HepG2 (cell line): Measurements from ENCODE around the gene DTWD2. TPM values are rescaled to one million over a fixed set of nuclear protein-coding genes. Genes with fewer than 3 reads are reported as not detected.
A peak's percentile ranks its signal among the peaks of the same experiment; 100 is the strongest.

Experiments used
- BHLHE40 ChIP-seq: IDR thresholded peaks from 2 replicates; pipeline ENCODE4 v1.6.1; 2011; ENCODE audit warnings: low read length, improper control_type of control experiment
- ESRRA ChIP-seq: sonication (generic); formaldehyde crosslinking; IDR thresholded peaks from 2 replicates; pipeline ENCODE4 v1.5.1; 2020; ENCODE audit warnings: mild to moderate bottlenecking, low read depth, missing genetic modification reagents
- FOXA3 ChIP-seq: IDR thresholded peaks from 2 replicates; pipeline ENCODE4 v1.6.1; 2016; ENCODE audit warnings: missing genetic modification reagents, missing compliant biosample characterization
- GATAD1 ChIP-seq: IDR thresholded peaks from 2 replicates; pipeline ENCODE4 v1.6.1; 2016; ENCODE audit warnings: missing genetic modification reagents, missing compliant biosample characterization
- HOXA9 ChIP-seq: sonication (generic); formaldehyde crosslinking; IDR thresholded peaks from 2 replicates; pipeline ENCODE4 v1.8.1; 2022; ENCODE audit warnings: missing genetic modification reagents, mild to moderate bottlenecking, moderate library complexity, borderline replicate concordance
- NR2F6 ChIP-seq, 2 experiments: IDR thresholded peaks; 2 replicates each; pipeline ENCODE4 v1.6.1; 2016; ENCODE audit warnings: antibody characterized with exemption in 1 of 2, mild to moderate bottlenecking in 1 of 2
- PAF1 ChIP-seq: IDR thresholded peaks from 2 replicates; pipeline ENCODE4 v1.6.1; 2016; ENCODE audit warnings: missing genetic modification reagents, missing compliant biosample characterization
- RARG ChIP-seq: sonication (generic); formaldehyde crosslinking; IDR thresholded peaks from 2 replicates; pipeline ENCODE4 v1.4.0; 2020; ENCODE audit warnings: low read depth, mild to moderate bottlenecking, missing genetic modification reagents
- SIX1 ChIP-seq: sonication (generic); formaldehyde crosslinking; IDR thresholded peaks from 2 replicates; pipeline ENCODE4 v1.4.0; 2020; ENCODE audit warnings: missing genetic modification reagents, borderline replicate concordance
- XBP1 ChIP-seq: sonication (generic); formaldehyde crosslinking; IDR thresholded peaks from 2 replicates; pipeline ENCODE4 v1.5.0; 2020; ENCODE audit warnings: missing genetic modification reagents
- ZNF329 ChIP-seq: sonication (generic); formaldehyde crosslinking; IDR thresholded peaks from 2 replicates; pipeline ENCODE4 v1.9.0; 2021; ENCODE audit warnings: low read depth, mild to moderate bottlenecking, missing genetic modification reagents
- ZNF484 ChIP-seq: sonication (generic); formaldehyde crosslinking; IDR thresholded peaks from 2 replicates; pipeline ENCODE4 v1.5.1; 2020; ENCODE audit warnings: mild to moderate bottlenecking, low read depth, missing genetic modification reagents, borderline replicate concordance
- ZNF496 ChIP-seq: sonication (generic); formaldehyde crosslinking; IDR thresholded peaks from 2 replicates; pipeline ENCODE4 v1.8.1; 2023; ENCODE audit warnings: mild to moderate bottlenecking, moderate library complexity, missing genetic modification reagents; ENCODE audit not compliant: insufficient replicate concordance
- ZNF841 ChIP-seq: sonication (generic); formaldehyde crosslinking; IDR thresholded peaks from 2 replicates; pipeline ENCODE4 v1.8.1; 2023; ENCODE audit warnings: missing genetic modification reagents, borderline replicate concordance
- polyA plus RNA-seq, 8 experiments: library from polyadenylated mRNA; depleted of rRNA in 3 of 8; stranded (reverse) in 7 of 8; unstranded in 1 of 8; fragments of >200 nt; fragmentation: Illumina TruSeq in 4 of 8; extraction: Trizol in 4 of 8; gene quantifications; 2 replicates each; pipeline versions ENCODE4 v1.2.1 to v1.2.3, GENCODE V29; 2011 to 2016; ENCODE audit warnings: low read depth in 4 of 8, missing spikeins in 1 of 8, mixed read lengths in 1 of 8; ENCODE audit not compliant: insufficient read depth in 1 of 8
- total RNA-seq, 5 experiments: library from RNA; depleted of rRNA; stranded (reverse); fragments of >200 nt; fragmentation: Illumina TruSeq; extraction: Trizol; gene quantifications; 2 replicates each; pipeline ENCODE4 v1.2.3, GENCODE V29; 2016; ENCODE audit warnings: low read depth in 1 of 5
- TF ChIP-seq, protein P1 (sequence below): sonication (generic); formaldehyde crosslinking; conservative IDR thresholded peaks from 2 replicates; pipeline ENCODE4 v1.4.0; 2020; ENCODE audit warnings: mild to moderate bottlenecking, missing genetic modification reagents, moderate library complexity
- TF ChIP-seq, protein P2 (sequence below): sonication (generic); formaldehyde crosslinking; conservative IDR thresholded peaks from 2 replicates; pipeline ENCODE4 v1.4.0; 2020; ENCODE audit warnings: missing genetic modification reagents
- TF ChIP-seq, protein P3 (sequence below): sonication (generic); formaldehyde crosslinking; IDR thresholded peaks from 2 replicates; pipeline ENCODE4 v1.5.0; 2020; ENCODE audit warnings: missing genetic modification reagents
- TF ChIP-seq, protein P4 (sequence below): IDR thresholded peaks from 2 replicates; pipeline ENCODE4 v1.6.1; 2016; ENCODE audit warnings: missing compliant biosample characterization, missing genetic modification reagents, borderline replicate concordance

Gene DTWD2
- total and polyA plus RNA-seq, 2 of the 13 experiments (the other 11 are each of a cell fraction or from before 2014, with no cell fraction given), result 1.6 to 6.0 TPM

DNA sequence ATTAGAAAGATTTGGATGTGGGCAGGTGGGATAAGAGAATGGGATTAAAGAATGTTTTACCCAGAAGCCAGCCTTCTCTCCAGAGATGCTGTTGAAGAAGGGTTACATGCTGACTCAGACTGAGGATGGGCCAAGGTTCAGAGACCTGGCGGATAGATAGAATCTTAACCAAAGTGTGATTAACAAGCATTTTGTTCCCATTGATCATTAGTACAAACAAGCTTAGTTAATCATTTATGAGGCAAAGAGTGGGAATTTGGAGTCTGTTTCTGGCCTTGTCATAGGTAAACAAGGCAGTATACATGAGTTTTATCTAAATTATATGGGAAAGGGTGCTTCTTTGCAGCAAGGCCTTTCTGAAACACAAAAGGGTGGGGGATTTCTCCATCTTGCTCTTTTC lies 20.8 kb upstream of the DTWD2 start (continued):
- TF ChIP-seq RARG (CRISPR knock-in tag) (no peak), ZNF329 (CRISPR knock-in tag) (no peak), FOXA3 (peak; percentile 91), NR2F6 (IDR thresholded peaks at IDR 0.05) (peak; percentile 46; the same call in 1 of the 2 replicates), NR2F6 (CRISPR knock-in tag; IDR thresholded peaks at IDR 0.05) (peak; percentile 27; the same call in 1 of the 2 replicates), ESRRA (CRISPR knock-in tag) (no peak), ZNF484 (CRISPR knock-in tag) (no peak), PAF1 (CRISPR knock-in tag) (no peak), ZNF841 (CRISPR knock-in tag) (no peak), GATAD1 (CRISPR knock-in tag) (no peak), XBP1 (no peak), HOXA9 (CRISPR knock-in tag) (no peak), ZNF496 (CRISPR knock-in tag) (no peak), BHLHE40 (no peak), SIX1 (CRISPR knock-in tag) (0 out of 2 replicates have a peak, but pooled peaks have one; percentile 19)
- TF ChIP-seq, protein P1, sequence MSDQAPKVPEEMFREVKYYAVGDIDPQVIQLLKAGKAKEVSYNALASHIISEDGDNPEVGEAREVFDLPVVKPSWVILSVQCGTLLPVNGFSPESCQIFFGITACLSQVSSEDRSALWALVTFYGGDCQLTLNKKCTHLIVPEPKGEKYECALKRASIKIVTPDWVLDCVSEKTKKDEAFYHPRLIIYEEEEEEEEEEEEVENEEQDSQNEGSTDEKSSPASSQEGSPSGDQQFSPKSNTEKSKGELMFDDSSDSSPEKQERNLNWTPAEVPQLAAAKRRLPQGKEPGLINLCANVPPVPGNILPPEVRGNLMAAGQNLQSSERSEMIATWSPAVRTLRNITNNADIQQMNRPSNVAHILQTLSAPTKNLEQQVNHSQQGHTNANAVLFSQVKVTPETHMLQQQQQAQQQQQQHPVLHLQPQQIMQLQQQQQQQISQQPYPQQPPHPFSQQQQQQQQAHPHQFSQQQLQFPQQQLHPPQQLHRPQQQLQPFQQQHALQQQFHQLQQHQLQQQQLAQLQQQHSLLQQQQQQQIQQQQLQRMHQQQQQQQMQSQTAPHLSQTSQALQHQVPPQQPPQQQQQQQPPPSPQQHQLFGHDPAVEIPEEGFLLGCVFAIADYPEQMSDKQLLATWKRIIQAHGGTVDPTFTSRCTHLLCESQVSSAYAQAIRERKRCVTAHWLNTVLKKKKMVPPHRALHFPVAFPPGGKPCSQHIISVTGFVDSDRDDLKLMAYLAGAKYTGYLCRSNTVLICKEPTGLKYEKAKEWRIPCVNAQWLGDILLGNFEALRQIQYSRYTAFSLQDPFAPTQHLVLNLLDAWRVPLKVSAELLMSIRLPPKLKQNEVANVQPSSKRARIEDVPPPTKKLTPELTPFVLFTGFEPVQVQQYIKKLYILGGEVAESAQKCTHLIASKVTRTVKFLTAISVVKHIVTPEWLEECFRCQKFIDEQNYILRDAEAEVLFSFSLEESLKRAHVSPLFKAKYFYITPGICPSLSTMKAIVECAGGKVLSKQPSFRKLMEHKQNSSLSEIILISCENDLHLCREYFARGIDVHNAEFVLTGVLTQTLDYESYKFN (CRISPR knock-in tag), result peak; percentile 84
- TF ChIP-seq, protein P2, sequence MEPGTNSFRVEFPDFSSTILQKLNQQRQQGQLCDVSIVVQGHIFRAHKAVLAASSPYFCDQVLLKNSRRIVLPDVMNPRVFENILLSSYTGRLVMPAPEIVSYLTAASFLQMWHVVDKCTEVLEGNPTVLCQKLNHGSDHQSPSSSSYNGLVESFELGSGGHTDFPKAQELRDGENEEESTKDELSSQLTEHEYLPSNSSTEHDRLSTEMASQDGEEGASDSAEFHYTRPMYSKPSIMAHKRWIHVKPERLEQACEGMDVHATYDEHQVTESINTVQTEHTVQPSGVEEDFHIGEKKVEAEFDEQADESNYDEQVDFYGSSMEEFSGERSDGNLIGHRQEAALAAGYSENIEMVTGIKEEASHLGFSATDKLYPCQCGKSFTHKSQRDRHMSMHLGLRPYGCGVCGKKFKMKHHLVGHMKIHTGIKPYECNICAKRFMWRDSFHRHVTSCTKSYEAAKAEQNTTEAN, result no peak
- TF ChIP-seq, protein P3, sequence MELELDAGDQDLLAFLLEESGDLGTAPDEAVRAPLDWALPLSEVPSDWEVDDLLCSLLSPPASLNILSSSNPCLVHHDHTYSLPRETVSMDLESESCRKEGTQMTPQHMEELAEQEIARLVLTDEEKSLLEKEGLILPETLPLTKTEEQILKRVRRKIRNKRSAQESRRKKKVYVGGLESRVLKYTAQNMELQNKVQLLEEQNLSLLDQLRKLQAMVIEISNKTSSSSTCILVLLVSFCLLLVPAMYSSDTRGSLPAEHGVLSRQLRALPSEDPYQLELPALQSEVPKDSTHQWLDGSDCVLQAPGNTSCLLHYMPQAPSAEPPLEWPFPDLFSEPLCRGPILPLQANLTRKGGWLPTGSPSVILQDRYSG (CRISPR knock-in tag), result no peak
- TF ChIP-seq, protein P4, sequence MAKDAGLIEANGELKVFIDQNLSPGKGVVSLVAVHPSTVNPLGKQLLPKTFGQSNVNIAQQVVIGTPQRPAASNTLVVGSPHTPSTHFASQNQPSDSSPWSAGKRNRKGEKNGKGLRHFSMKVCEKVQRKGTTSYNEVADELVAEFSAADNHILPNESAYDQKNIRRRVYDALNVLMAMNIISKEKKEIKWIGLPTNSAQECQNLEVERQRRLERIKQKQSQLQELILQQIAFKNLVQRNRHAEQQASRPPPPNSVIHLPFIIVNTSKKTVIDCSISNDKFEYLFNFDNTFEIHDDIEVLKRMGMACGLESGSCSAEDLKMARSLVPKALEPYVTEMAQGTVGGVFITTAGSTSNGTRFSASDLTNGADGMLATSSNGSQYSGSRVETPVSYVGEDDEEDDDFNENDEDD, result no peak
